Stimulated activated CD8-positive, alpha-beta memory T cell treated with anti-CD3 and anti-CD28 coated beads, Interleukin-15, amount 100 ng/mL, for 4 hours (primary cell): ENCODE measurements around the gene SMPX.
A peak's percentile ranks its signal among the peaks of the same experiment; 100 is the strongest.
"Not testable (repeated sequence)": the region's sequence is repeated elsewhere in the genome, so short reads cannot be mapped to it uniquely, and the experiment has no call there.

Experiments
- DNase-seq, 2 donors: peaks; one replicate each; pipeline ENCODE4 v3.0.0-alpha.2; 2020; ENCODE audit warnings: low read depth in 2 of 2

The SMPX gene

GRCh38 chrX:21757960-21758359 is at the start of gene SMPX:
Gene SMPX (minus strand): TSS chrX:21758116. CDS start chrX:21754290, 3,826 bp downstream.
- no peak for DNase-seq

GRCh38 chrX:21806691-21807090 is 48.8 kb upstream of the SMPX start:
- no peak for DNase-seq

GRCh38 chrX:21802839-21803238 is 44.9 kb upstream of the SMPX start:
- no peak for DNase-seq

GRCh38 chrX:21802054-21802670 is 44.2 kb upstream of the SMPX start:
- no peak for DNase-seq

GRCh38 chrX:21800344-21800770 is 42.4 kb upstream of the SMPX start:
- DNase-seq: no peak

GRCh38 chrX:21799767-21800166 is 41.9 kb upstream of the SMPX start:
- no peak for DNase-seq

GRCh38 chrX:21798677-21799219 is 40.8 kb upstream of the SMPX start:
- no peak for DNase-seq

GRCh38 chrX:21781976-21782375 is 24.1 kb upstream of the SMPX start:
- DNase-seq: no peak

GRCh38 chrX:21781525-21781924 is 23.6 kb upstream of the SMPX start:
- DNase-seq: no peak

GRCh38 chrX:21779095-21779494 is 21.2 kb upstream of the SMPX start:
- no peak for DNase-seq

GRCh38 chrX:21778236-21778635 is 20.3 kb upstream of the SMPX start:
- DNase-seq: no peak

- not testable (repeated sequence) for DNase-seq
Measured at GRCh38 chrX:21775128-21775527, 17.2 kb upstream of the SMPX start.

- DNase-seq: not testable (repeated sequence)
Measured at GRCh38 chrX:21773036-21773435, 15.1 kb upstream of the SMPX start.

GRCh38 chrX:21770631-21771321 is 12.9 kb upstream of the SMPX start:
- DNase-seq: no peak

GRCh38 chrX:21766101-21766500 is 8.2 kb upstream of the SMPX start:
- DNase-seq: no peak

GRCh38 chrX:21764008-21764407 is 6.1 kb upstream of the SMPX start:
- no peak for DNase-seq

GRCh38 chrX:21758488-21758887 is 572 bp upstream of the SMPX start:
- no peak for DNase-seq

- no peak for DNase-seq
Measured at GRCh38 chrX:21756785-21757529, 959 bp downstream of the SMPX start.

GRCh38 chrX:21749924-21750323 is 8.0 kb downstream of the SMPX start:
- DNase-seq: no peak

GRCh38 chrX:21748235-21748634 is 9.7 kb downstream of the SMPX start:
- DNase-seq: no peak

GRCh38 chrX:21747558-21747957 is 10.4 kb downstream of the SMPX start:
- no peak for DNase-seq

- peak in 1 of 2 donors; percentile 1 for DNase-seq
Measured at GRCh38 chrX:21745756-21746155, 12.2 kb downstream of the SMPX start.

GRCh38 chrX:21744721-21745120 is 13.2 kb downstream of the SMPX start:
- DNase-seq: no peak
